GM11168 (cell line): ENCODE data around the gene C18orf32.

Experiments used
- in situ Hi-C: fragments of 300-500 bp; cut with MboI; formaldehyde crosslinking; loops from one replicate; pipeline ENCODE4 v1.12.0; 2022; ENCODE audit warnings: low sequenced_read_pairs; ENCODE audit not compliant: unreplicated experiment

The C18orf32 gene

GRCh38 chr18:49431165-49431962 is 55.7 kb downstream of the C18orf32 start:
- in situ Hi-C loops, result no loop called here
